Fibroblast of mammary gland (primary cell): ENCODE measurements around the gene TEKT4.

ENCODE experiments used
- DNase-seq: peaks from one replicate; pipeline ENCODE4 v3.0.0-alpha.2; 2010; ENCODE audit warnings: low read depth
- H3K4me3 ChIP-seq: 2 replicates; pipeline ENCODE4 v1.5.1; 2011; ENCODE audit warnings: low read depth, mild to moderate bottlenecking, low read length, moderate library complexity; ENCODE audit not compliant: control insufficient read depth
- TF ChIP-seq, protein P1 (sequence below): conservative IDR thresholded peaks from 2 replicates; pipeline ENCODE4 v1.5.1; 2011; ENCODE audit warnings: low read depth, low read length, inconsistent platforms; ENCODE audit not compliant: control insufficient read depth, insufficient read depth

The TEKT4 gene

DNA sequence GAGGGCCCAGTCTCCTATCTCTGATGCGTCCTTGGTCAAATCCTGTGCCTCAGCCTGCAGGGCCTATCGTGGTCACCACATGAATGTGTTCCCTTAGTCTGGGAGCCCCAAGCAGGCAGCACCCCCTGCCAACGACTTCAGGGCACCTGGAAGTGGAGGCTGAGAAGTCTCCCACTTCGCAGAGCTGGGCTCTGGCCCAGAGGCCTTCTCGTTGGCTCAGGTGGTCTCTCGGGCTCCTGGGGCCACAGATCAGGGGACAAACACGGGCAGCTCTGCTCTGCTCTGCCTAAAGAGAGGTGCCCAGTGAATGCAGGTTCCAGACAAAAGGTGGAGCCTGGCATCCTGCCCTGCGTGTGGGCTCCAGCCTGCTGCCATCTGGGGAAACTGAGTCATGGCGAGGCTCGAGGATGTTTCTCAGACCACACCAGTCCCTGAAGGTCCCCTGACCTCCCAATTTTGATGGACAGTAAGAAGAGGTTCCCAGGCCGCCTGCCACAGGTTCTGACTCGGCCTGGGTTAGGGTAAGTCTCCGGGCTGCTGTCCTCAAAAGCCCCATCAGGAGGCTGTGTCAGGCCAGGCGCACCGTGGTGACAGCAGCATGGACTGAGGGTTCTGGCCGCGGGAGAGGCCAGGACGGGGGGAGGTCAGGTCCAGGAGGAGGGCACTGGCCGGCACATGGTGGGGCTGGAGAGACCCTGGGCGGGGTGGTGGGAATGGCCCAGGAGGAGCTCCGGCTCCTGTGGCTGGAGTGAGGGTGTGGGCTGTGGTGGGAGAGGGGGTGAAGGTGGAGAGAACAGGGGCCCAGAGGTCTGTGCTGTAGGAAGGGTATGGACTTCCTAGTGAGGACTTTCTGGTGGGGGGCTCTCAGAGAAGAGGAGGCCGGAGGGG lies 1.4 kb upstream of the TEKT4 start:
- DNase-seq, result no peak
- TF ChIP-seq, protein P1, sequence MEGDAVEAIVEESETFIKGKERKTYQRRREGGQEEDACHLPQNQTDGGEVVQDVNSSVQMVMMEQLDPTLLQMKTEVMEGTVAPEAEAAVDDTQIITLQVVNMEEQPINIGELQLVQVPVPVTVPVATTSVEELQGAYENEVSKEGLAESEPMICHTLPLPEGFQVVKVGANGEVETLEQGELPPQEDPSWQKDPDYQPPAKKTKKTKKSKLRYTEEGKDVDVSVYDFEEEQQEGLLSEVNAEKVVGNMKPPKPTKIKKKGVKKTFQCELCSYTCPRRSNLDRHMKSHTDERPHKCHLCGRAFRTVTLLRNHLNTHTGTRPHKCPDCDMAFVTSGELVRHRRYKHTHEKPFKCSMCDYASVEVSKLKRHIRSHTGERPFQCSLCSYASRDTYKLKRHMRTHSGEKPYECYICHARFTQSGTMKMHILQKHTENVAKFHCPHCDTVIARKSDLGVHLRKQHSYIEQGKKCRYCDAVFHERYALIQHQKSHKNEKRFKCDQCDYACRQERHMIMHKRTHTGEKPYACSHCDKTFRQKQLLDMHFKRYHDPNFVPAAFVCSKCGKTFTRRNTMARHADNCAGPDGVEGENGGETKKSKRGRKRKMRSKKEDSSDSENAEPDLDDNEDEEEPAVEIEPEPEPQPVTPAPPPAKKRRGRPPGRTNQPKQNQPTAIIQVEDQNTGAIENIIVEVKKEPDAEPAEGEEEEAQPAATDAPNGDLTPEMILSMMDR, result no peak

DNA sequence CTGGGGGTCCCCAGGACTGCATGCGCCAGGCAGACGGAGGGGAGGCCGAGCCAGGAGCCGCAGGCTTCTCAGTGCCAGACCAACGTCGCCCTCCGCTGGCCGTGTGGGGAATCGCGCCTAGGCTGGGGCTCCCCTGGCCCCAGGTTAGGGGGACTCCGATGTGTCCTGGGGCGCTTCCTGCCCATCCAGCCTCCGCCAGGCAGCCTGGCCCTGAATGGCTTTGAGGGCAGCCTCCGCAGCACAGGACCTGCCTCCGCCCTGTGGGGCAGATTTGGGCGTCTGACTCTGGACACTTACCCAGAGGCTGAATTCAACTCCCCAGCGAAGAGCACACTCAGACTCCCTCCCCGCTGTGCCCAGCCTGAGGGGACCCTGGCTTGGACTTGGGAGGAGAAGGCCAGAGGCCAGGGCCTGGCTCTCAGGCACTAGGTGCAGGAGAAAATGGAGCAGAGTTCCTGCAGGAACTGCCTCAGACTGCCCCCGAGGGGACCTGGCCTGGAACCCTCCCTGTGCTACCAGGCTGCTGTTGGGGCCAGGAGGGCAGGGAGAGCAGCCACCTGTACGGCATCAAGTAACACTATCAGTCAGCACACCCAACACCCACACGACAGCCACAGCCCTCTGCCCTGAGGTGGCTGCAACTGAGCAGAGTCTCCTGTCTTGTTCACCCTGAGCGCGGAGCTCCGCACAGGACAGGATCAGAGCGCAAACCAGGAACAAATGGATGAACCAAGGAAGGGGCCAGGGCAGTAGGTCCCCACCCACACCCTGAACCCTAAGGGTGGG lies 597 bp upstream of the TEKT4 start:
- no peak overlapping the region for H3K4me3 ChIP-seq
- TF ChIP-seq, protein P1, result peak; percentile 33

More for the DNA sequence above, 1.4 kb upstream of the TEKT4 start:
- no peak overlapping the region for H3K4me3 ChIP-seq

DNA sequence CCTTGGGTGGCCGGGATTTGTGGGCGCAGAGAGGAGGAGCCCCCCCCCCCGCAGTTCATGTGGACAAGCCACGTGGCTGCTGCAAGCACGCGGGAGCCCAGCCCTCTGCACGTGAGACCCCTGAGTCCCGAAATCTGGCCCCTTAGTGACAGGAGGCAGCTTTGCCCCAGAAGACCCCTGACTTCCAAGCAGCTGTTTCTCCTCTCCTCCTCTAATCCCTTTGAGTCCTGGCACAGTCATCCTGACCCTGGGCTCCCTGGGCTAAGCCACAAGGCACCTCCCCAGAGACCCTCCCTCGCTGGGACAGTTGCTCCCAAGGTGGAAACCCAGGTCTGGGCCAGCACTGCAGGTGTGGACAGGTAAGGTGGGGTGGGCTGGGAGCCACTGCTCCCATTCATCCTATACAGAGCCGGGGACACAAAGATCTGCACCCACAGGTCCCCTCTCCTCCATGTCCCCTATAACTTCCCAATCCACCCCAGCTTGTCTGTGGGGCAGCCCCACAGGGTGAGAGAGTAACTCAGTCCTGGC lies 923 bp downstream of the TEKT4 start:
- no peak for DNase-seq
- TF ChIP-seq, protein P1, result no peak
- no peak overlapping the region for H3K4me3 ChIP-seq

More for the DNA sequence above, 597 bp upstream of the TEKT4 start:
- DNase-seq, result no peak

DNA sequence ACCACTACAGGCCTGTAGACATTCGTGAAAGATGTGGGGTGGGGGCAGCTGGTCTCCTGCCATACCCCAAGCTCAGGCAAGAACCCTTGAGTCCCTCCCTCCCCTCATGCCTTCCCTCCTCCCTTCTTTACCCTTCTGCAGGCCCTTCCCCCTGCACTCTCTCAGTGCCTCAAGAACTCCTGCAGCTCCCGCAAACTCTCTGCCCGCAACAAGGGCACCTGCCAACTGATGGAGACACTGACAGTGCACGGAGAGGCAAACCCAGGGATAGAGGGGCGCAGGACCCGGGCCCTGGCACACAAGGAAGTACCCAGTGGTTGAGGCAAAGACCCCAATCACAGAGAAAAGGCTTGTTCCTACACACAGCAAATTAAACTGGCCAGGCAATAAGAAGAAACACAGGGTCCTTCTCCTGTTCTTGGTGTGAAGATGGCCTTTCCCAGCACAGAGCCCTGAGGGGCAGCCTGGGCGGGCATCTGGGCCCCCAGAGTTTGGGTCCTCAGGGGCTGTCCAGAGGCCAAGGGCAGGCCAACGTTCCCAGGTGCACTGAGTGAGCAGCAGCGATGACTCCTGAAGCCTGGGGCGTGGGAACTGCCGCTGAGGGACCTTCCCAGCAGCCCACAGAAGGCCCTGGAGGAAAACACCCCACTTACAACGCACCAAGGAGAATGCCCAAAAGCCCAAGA lies 1.6 kb downstream of the TEKT4 start:
- H3K4me3 ChIP-seq, result no peak overlapping the region
- no peak for DNase-seq
- TF ChIP-seq, protein P1, result no peak

DNA sequence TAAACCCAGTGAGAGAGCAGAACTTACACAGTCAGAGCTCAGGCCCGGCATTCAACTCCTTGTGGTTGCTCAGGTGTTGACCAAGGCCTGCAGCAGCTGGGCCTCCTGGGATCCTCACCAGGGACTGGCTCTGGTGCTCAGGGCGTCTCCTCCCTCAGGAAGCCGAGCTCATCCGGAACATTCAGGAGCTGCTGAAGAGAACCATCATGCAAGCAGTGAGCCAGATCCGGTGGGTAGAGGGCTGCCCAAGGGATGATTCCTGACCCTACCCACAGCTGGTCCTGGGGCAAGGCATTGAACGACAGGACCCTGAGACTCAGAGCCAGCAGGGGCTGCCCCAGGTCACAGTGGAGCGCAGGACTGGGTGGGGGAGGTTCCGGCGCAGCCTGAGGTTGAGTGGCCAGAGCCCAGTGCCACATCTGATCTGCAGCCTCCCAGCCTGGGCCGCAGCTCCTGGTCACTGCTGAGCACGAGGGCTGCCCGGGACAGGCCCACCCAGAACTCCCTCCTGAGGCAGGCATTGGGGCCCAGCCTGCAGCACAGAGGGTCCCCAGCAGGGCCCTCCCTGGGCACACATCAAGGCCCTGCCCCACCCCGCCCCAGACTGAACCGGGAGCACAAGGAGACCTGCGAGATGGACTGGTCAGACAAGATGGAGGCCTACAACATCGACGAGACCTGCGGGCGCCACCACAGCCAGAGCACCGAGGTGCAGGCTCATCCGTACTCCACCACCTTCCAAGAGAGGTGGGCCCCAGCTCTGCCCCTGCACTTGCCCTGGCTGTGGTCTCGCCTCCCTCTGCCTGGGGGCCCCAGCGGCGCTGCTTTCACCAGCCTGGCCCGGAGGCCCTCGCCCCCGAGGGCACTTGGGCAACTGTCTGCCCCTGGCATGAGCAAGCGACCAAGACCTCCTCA lies 2.4 kb downstream of the TEKT4 start:
- no peak overlapping the region for H3K4me3 ChIP-seq
- TF ChIP-seq, protein P1, result no peak
- no peak for DNase-seq
